ENCODE data around the gene RIIAD1. TPM values are rescaled to one million over a fixed set of nuclear protein-coding genes. Genes with fewer than 3 reads are reported as not detected.
A peak's percentile ranks its signal among the peaks of the same experiment; 100 is the strongest.

RIIAD1 gene
- total RNA-seq, 1 experiment from 2014 or later: 0.12 TPM

- Histone ChIP-seq H3K9me2 (ENCODE audit: insufficient read depth) (no peaks in the 10 kb centered on the region), H2AFZ (ENCODE audit: low read depth, low read length, poor library complexity, severe bottlenecking) (no peak overlapping the region), H3K9ac (ENCODE audit: low read length) (no peak overlapping the region), H3K9me3 (ENCODE audit: control insufficient read depth in 1 of 2, insufficient read depth in 1 of 2, low read depth in 1 of 2, low read length in 2 of 2) (no peaks in the 10 kb centered on the region), H3K79me2 (ENCODE audit: insufficient read depth, low read length) (no peaks in the 10 kb centered on the region), H4K20me1 (ENCODE audit: insufficient read depth) (no peaks in the 10 kb centered on the region), H3K27ac (ENCODE audit: low read depth, low read length) (no peak overlapping the region), H3K4me3 (replicated peaks in 1 of 2; ENCODE audit: low read depth in 1 of 2, low read length in 2 of 2) (no peak overlapping the region), H3K4me1 (ENCODE audit: control insufficient read depth in 1 of 2, insufficient read depth in 2 of 2, low read length in 2 of 2) (no peaks in the 10 kb centered on the region; a peak in 1 of 4 replicates), H3K4me2 (ENCODE audit: low read length) (no peak overlapping the region), H3K36me3 (ENCODE audit: control insufficient read depth in 1 of 2, insufficient read depth in 2 of 2, low read length in 2 of 2) (peaks cover 4% of the 10 kb centered on the region in 2 experiments; a peak in 2 of 4 replicates), H3K27me3 (ENCODE audit: insufficient read depth, low read length) (no peaks in the 10 kb centered on the region)
- RAD21 ChIA-PET (ENCODE audit: low non-redundant PET in 1 of 2, low total read pairs in 2 of 2, uncharacterized antibody in 2 of 2, unreplicated experiment in 2 of 2): no interaction called here
- DNase-seq (ENCODE audit: low read depth, low spot score) (no peak), ATAC-seq (no peak)
- POLR2A ChIA-PET: no interaction called here
- BruUV-seq (replicated peaks): no TSS peak
- TF ChIP-seq, protein P1, sequence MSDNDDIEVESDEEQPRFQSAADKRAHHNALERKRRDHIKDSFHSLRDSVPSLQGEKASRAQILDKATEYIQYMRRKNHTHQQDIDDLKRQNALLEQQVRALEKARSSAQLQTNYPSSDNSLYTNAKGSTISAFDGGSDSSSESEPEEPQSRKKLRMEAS (IDR thresholded peaks at IDR 0.05): no peak
- TF ChIP-seq POLR2A (IDR thresholded peaks at IDR 0.05; ENCODE audit: borderline replicate concordance, extremely low read depth, insufficient read depth, insufficient read length): no peak
- no peak for TF ChIP-seq ZNF274 (IDR thresholded peaks at IDR 0.05; ENCODE audit: low read depth, low read length)
- TF ChIP-seq, protein P2, sequence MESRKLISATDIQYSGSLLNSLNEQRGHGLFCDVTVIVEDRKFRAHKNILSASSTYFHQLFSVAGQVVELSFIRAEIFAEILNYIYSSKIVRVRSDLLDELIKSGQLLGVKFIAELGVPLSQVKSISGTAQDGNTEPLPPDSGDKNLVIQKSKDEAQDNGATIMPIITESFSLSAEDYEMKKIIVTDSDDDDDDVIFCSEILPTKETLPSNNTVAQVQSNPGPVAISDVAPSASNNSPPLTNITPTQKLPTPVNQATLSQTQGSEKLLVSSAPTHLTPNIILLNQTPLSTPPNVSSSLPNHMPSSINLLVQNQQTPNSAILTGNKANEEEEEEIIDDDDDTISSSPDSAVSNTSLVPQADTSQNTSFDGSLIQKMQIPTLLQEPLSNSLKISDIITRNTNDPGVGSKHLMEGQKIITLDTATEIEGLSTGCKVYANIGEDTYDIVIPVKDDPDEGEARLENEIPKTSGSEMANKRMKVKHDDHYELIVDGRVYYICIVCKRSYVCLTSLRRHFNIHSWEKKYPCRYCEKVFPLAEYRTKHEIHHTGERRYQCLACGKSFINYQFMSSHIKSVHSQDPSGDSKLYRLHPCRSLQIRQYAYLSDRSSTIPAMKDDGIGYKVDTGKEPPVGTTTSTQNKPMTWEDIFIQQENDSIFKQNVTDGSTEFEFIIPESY (IDR thresholded peaks at IDR 0.05; ENCODE audit: extremely low read depth, insufficient replicate concordance, low read length): no peak
- TF ChIP-seq EGR1 (IDR thresholded peaks at IDR 0.05; ENCODE audit: low read depth): no peak
- TF ChIP-seq ZFX (IDR thresholded peaks at IDR 0.05): no peak
- TF ChIP-seq RAD21 (IDR thresholded peaks at IDR 0.05; ENCODE audit: low read depth): no peak
- TF ChIP-seq JUND (IDR thresholded peaks at IDR 0.05): no peak
- no peak for TF ChIP-seq SRF (IDR thresholded peaks at IDR 0.05; ENCODE audit: low read depth)
- CTCF ChIA-PET: no interaction called here
- intact Hi-C loops (cut with micrococcal nuclease): no loop called here
These were observed 18.4 kb upstream of the RIIAD1 start for GRCh38 chr1:151702936-151703335.

- Histone ChIP-seq H3K27me3 (ENCODE audit: insufficient read depth, low read length) (no peaks in the 10 kb centered on the region), H3K9me2 (ENCODE audit: insufficient read depth) (no peaks in the 10 kb centered on the region), H3K9me3 (ENCODE audit: control insufficient read depth in 1 of 2, insufficient read depth in 1 of 2, low read depth in 1 of 2, low read length in 2 of 2) (no peaks in the 10 kb centered on the region), H3K4me1 (ENCODE audit: control insufficient read depth in 1 of 2, insufficient read depth in 2 of 2, low read length in 2 of 2) (no peaks in the 10 kb centered on the region; a peak in 1 of 4 replicates), H3K36me3 (ENCODE audit: control insufficient read depth in 1 of 2, insufficient read depth in 2 of 2, low read length in 2 of 2) (peaks cover 4% of the 10 kb centered on the region in 2 experiments; a peak in 2 of 4 replicates), H2AFZ (ENCODE audit: low read depth, low read length, poor library complexity, severe bottlenecking) (no peak overlapping the region), H3K4me2 (ENCODE audit: low read length) (no peak overlapping the region), H4K20me1 (ENCODE audit: insufficient read depth) (no peaks in the 10 kb centered on the region), H3K4me3 (replicated peaks in 1 of 2; ENCODE audit: low read depth in 1 of 2, low read length in 2 of 2) (no peak overlapping the region), H3K9ac (ENCODE audit: low read length) (no peak overlapping the region), H3K27ac (ENCODE audit: low read depth, low read length) (no peak overlapping the region), H3K79me2 (ENCODE audit: insufficient read depth, low read length) (no peaks in the 10 kb centered on the region)
- intact Hi-C loops (cut with micrococcal nuclease): no loop called here
- TF ChIP-seq REST (IDR thresholded peaks at IDR 0.05; ENCODE audit: low read depth) (no peak), POLR2AphosphoS5 (IDR thresholded peaks at IDR 0.05; ENCODE audit: low read depth, low read length) (0 out of 2 replicates have a peak, but pooled peaks have one; percentile 20), ZFX (IDR thresholded peaks at IDR 0.05) (no peak), ZNF274 (IDR thresholded peaks at IDR 0.05; ENCODE audit: low read depth, low read length) (no peak), SRF (IDR thresholded peaks at IDR 0.05; ENCODE audit: low read depth) (no peak), ELF1 (IDR thresholded peaks at IDR 0.05; ENCODE audit: borderline replicate concordance, low read depth) (no peak), CEBPB (IDR thresholded peaks at IDR 0.05; ENCODE audit: low read depth) (no peak)
- TF ChIP-seq, protein P2 (IDR thresholded peaks at IDR 0.05; ENCODE audit: extremely low read depth, insufficient replicate concordance, low read length): no peak
- BruUV-seq (replicated peaks): no TSS peak
- ChIA-PET CTCF (no interaction called here), POLR2A (no interaction called here), RAD21 (ENCODE audit: low non-redundant PET in 1 of 2, low total read pairs in 2 of 2, uncharacterized antibody in 2 of 2, unreplicated experiment in 2 of 2) (no interaction called here)
- DNase-seq (ENCODE audit: low read depth, low spot score) (no peak), ATAC-seq (no peak)
These were observed 17.5 kb upstream of the RIIAD1 start for GRCh38 chr1:151703813-151704212.
